PFSK-1 (cell line): ENCODE results near the gene PRR33. TPM values are rescaled to one million over a fixed set of nuclear protein-coding genes. Genes with fewer than 3 reads are reported as not detected.

ENCODE experiments used
- FOXP2 ChIP-seq: optimal IDR thresholded peaks from 2 replicates; pipeline ENCODE3; 2011; ENCODE audit warnings: borderline replicate concordance, control low read depth, inconsistent platforms; ENCODE audit not compliant: insufficient read depth; ENCODE audit errors: extremely low read length, extremely low read depth
- POLR2AphosphoS5 ChIP-seq: IDR thresholded peaks from 2 replicates; pipeline ENCODE4 v1.6.1; 2012; ENCODE audit warnings: low read depth, mild to moderate bottlenecking, control low read depth, low read length, moderate library complexity
- REST ChIP-seq, 2 experiments: IDR thresholded peaks; 2 replicates each; pipeline versions ENCODE4 v1.6.1 to v1.8.0; 2011 to 2012; ENCODE audit warnings: low read depth in 2 of 2, low read length in 2 of 2, control low read depth in 1 of 2, inconsistent platforms in 1 of 2, mild to moderate bottlenecking in 1 of 2, moderate library complexity in 1 of 2; ENCODE audit not compliant: insufficient read depth in 1 of 2
- SIN3A ChIP-seq: IDR thresholded peaks from 2 replicates; pipeline ENCODE4 v1.6.1; 2012; ENCODE audit warnings: mild to moderate bottlenecking, low read length, moderate library complexity, borderline replicate concordance; ENCODE audit not compliant: insufficient read depth
- TAF1 ChIP-seq: IDR thresholded peaks from 2 replicates; pipeline ENCODE4 v1.6.1; 2012; ENCODE audit warnings: low read length, control low read depth, borderline replicate concordance; ENCODE audit not compliant: insufficient read depth
- polyA plus RNA-seq: library from polyadenylated mRNA; unstranded; fragments of >200 nt; gene quantifications from one replicate; pipeline ENCODE4 v1.2.1, GENCODE V29; 2012; ENCODE audit warnings: low read depth, missing spikeins; ENCODE audit not compliant: insufficient read length

Gene PRR33
- 1.3 TPM for polyA plus RNA-seq

DNA sequence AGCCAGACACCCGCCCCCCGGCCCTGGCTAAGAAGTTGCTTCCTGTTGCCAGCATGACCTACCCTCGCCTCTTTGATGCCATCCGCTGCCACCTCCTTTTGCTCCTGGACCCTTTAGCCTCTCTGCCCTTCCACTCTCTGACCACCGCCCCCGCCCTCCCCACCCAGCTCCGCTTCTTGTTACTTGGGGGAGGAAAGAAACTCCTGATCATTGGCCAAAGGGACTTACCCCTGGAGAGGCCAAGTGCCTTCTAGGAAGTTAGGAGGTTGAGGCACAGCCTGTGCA is at the start of gene PRR33:
PRR33 (minus strand) TSS at position 65 of the 285 bp plus-strand sequence. CDS start 1,311 bp downstream, outside the sequence.
- TF ChIP-seq POLR2AphosphoS5 (no peak), TAF1 (no peak), SIN3A (no peak), REST (IDR thresholded peaks at IDR 0.05; ENCODE audit: insufficient read depth in 1 of 2, low read depth in 2 of 2, low read length in 2 of 2) (no peak), FOXP2 (no peak)

- TF ChIP-seq SIN3A: no peak
- TF ChIP-seq POLR2AphosphoS5: no peak
- TF ChIP-seq FOXP2: no peak
- TF ChIP-seq TAF1: no peak
- no peak for TF ChIP-seq REST (IDR thresholded peaks at IDR 0.05; ENCODE audit: insufficient read depth in 1 of 2, low read depth in 2 of 2, low read length in 2 of 2)
These were observed 47.4 kb upstream of the PRR33 start for GRCh38 chr11:1939006-1939625.

DNA sequence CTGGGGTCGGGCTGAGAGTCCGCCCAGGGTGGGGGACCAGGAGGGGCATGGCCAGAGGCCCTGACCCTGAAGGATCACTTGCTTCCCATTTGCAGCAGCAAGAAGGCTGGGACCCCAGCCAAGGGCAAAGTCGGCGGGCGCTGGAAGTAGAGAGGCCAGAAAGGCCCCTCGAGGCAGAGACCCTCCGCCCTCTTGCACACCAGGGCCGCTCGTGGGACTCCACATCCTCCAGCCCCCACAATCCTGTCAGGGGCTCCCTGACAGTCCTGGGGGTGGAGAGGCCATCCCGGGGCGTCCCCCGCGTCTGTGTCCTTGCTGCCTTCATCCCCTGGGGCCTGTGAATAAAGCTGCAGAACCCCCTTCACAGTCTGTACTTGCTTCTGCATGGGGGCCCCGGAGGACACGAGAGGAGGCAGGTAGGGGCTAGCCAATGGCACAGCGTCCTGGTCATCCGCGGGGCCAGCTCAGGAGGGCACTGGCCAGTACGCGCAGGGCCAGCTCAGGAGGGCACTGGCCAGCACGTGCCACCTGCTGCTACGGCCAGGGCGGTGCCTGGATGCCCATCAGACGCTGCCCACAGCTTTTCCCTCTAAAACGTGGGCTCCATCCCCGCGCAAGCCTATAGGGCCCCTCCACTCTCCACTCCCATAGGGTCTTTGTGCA is 46.8 kb upstream of the PRR33 start:
- TF ChIP-seq FOXP2 (no peak), REST (IDR thresholded peaks at IDR 0.05; ENCODE audit: insufficient read depth in 1 of 2, low read depth in 2 of 2, low read length in 2 of 2) (no peak), TAF1 (no peak), POLR2AphosphoS5 (no peak), SIN3A (no peak)

- no peak for TF ChIP-seq REST (IDR thresholded peaks at IDR 0.05; ENCODE audit: insufficient read depth in 1 of 2, low read depth in 2 of 2, low read length in 2 of 2)
- no peak for TF ChIP-seq POLR2AphosphoS5
- no peak for TF ChIP-seq SIN3A
- TF ChIP-seq TAF1: no peak
- no peak for TF ChIP-seq FOXP2
These were observed 46.1 kb upstream of the PRR33 start for GRCh38 chr11:1937616-1938342.
